ENCODE measurements around the gene LAMP5.

LAMP5 gene

DNA sequence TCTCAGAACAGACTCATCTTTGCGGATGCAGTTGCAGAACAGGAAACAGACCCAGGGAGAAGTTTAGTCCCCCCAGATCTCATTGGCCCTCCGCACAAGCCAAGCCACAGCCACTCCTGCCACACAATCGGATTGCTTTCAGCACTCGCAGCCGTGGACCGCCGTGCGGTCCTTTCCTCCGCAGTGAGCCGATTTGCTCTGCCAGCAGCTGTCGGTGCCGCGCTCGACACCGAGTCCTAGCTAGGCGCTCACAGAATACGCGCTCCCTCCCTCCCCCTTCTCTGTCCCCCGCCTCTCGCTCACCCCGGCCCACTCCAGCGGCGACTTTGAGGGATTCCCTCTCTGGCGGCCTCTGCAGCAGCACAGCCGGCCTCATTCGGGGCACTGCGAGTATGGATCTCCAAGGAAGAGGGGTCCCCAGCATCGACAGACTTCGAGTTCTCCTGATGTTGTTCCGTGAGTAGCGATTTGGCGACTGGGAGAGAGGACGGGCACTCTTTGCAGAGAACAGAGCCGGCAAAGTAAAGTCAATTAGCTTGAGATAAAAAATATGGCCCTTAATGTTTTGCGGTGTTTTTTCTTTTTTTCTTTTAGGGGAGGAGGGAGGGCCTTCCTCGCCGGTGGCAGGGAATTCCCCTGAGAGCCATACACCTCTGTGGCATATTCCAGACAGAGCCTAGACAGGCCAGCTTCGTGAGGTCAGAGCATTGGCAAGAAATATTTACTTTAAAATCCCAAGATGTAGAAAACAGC, at the start of gene LAMP5:
LAMP5 (plus strand) TSS at position 130 of the 753 bp plus-strand sequence; CDS start at position 393, 263 bp downstream.
- DNase-seq: peak; percentile 67

DNA sequence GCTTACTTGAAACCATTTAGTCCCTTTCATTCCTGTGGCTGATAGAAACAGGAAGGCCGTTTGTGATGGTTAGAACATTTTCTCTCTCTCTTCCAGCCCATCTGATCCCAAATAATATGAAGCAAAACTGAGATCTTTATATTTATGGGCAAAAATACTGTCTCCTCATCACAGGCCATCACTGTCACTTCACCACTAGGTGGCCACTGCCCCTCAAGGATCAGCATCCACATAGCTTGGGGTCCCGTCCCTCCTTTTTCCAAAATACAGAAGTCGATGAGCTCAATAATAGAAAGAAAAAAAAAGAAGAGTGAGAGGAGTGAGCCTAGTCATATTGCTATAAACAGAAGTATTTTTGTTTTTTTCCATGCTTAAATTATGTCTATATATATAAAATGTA, 46.4 kb upstream of the LAMP5 start:
- DNase-seq: peak; percentile 24

DNA sequence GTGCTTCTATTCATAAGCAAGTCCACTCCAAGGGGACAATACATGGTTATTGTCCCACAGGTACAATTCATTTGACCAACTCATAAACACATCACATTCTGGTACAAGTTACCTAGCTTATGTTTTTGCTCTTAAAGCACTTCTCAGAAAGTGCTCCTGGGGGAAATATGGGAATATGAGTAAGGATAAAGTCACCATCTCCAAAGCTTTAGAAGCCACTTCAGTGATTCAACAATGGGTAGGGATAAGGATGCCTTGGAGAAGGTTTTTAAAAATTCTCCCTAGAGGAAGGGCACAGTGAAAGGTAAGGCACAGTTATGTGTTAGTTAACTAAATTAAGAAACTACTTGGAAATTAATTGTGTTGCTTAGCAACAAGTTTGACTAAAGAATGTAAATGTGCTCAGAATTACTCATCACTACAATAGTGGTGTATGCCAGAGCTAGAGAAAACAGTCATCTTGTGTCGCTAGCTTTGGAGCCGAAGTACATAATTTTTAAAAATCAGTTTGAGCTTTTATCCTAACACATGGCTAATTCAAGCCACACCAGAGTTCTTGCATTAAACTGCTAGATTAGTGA, 39.5 kb upstream of the LAMP5 start:
- DNase-seq: no peak

GRCh38 chr20:9475456-9475855, 38.9 kb upstream of the LAMP5 start:
- DNase-seq: no peak

DNA sequence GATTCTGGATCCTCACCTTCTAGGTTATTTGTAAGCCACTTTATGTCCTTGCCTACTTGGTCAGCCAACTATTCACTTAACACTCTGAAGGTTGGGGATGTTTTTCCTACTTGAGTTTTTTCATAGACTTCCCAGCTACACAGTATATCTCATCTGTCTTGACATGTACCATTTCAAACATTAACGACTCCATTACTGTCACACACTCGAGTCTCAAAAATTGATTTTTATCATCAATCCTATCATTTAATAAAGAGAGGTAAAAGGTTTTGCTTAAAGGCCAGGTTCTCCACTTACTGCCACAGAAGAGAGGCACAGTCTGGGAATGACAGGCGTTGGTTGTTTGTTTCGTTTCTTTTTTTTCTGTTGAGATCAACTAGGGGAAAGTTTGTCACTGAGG, 38.2 kb upstream of the LAMP5 start:
- DNase-seq: no peak

- DNase-seq: no peak
Observed at GRCh38 chr20:9476637-9477036, 37.8 kb upstream of the LAMP5 start.

GRCh38 chr20:9478771-9479170, 35.6 kb upstream of the LAMP5 start:
- DNase-seq: no peak

DNA sequence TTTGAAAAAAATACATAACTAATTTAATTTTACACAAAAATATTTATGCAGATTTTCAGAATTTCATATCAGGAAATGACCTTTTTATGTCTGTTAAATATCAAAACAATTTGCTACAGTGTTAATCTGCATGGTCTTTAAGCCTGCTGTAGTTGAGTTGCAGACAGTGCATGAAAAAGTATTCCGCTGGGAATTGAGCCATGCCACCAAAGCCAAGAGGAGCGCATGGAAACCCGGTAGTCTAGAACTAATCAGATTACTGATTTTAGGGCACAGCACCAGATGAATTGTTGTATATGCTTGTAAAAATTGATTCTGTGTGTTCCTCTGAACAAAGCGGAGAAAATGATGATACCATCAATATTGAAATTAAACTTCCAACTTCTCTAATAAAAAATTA, 34.3 kb upstream of the LAMP5 start:
- no peak for DNase-seq

- DNase-seq: no peak
Observed at GRCh38 chr20:9482180-9482579, 32.2 kb upstream of the LAMP5 start.

- DNase-seq: no peak
Observed at GRCh38 chr20:9483131-9483530, 31.3 kb upstream of the LAMP5 start.

GRCh38 chr20:9485614-9486340, 28.6 kb upstream of the LAMP5 start:
- DNase-seq: peak; percentile 14

DNA sequence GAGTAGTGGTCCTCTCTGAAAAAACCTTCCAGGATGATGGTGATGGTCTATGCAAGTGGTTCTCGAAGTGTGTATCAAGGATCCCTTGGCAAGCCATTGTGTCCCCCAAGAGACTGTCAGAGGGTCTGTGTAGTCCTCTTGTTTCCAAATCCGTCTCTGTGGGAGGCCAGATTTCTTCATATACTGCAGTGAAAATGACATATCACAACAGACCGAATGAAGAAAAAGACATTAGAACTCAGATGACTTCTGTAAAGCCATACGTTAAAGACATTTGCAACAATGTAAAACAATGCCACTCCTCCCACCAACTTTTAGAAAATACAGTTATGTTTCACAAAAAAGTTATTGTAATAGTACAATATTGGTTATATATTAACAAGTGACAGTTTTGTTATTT, 27.2 kb upstream of the LAMP5 start:
- no peak for DNase-seq

GRCh38 chr20:9488063-9488462, 26.3 kb upstream of the LAMP5 start:
- no peak for DNase-seq

DNA sequence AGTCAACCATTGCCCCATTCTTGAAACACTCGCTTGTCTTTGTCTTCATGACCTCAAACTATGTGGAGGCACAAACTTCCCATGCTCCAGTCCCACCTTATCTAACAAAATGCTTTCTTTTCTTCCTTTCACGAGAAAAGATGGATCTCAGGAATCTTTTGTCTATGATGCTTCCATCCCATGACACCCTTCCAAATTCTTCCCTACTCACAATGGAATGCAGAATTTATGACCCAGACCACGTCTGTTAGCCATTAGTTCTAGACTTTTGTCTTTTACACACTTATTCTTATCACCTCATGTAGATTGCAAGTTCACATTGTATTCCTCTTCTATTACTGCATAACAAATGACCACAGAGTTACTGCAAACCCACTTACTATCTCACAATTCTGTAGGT, 24.2 kb upstream of the LAMP5 start:
- no peak for DNase-seq

DNA sequence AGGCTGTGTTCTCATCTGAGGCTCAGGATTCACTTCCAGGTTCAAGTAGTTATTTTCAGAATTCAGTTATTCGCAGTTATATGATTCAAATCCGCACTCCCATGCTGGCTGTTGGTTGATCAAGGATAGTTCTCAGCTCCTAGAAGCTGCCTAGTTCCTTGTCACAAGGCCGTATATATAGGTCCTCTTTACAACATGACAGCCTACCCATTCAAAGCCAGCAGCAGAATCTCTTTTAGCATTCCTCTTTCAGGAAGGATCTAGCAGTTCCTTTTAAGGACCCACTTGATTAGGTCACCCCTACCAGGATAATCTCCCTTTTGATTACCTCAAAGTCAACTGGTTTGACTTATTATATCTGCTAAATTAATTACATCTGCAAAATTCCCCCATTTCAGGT, 23.8 kb upstream of the LAMP5 start:
- no peak for DNase-seq

GRCh38 chr20:9491324-9491723, 23.1 kb upstream of the LAMP5 start:
- DNase-seq: peak; percentile 12

GRCh38 chr20:9492067-9492466, 22.3 kb upstream of the LAMP5 start:
- DNase-seq: no peak

DNA sequence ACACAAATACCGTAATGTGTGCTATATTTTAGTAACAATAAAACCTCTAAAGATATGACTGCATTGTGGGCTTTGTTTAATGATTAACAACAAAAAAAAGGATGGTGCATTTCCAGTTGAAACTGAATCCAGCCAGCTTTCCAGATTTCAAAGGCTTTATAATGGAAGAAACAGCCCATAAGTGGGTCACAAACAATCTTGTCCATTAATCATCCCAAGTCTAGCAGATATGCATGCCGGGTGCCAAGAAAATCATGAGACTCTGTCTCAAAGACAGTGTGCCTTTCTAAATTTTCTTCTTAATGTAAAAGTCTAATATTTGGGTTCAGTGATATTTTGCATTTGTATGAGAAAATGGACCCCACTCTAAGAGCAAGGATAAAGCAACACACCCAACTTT, 20.6 kb upstream of the LAMP5 start:
- peak; percentile 62 for DNase-seq

GRCh38 chr20:9495701-9496100, 18.7 kb upstream of the LAMP5 start:
- no peak for DNase-seq

DNA sequence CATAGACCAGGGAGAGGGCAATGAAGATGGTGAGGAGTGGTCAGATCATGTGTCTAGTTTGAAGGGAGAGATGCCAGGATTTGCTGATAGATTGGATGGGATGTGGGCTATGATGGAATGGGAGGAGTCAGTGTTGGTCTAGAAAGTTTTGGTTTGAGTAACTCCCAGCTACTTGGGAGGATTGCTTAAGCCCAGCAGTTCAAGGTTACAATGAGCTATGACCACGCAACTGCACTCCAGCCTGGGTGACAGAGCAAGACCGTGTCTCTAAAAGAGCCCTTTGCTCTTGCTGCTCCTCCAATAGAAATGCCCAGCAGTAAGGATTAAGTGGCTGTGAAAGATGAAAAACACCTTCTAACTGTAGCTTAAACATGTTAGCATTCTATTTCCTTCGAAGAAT, 18.2 kb upstream of the LAMP5 start:
- DNase-seq: no peak

GRCh38 chr20:9498322-9498721, 16.1 kb upstream of the LAMP5 start:
- no peak for DNase-seq

DNA sequence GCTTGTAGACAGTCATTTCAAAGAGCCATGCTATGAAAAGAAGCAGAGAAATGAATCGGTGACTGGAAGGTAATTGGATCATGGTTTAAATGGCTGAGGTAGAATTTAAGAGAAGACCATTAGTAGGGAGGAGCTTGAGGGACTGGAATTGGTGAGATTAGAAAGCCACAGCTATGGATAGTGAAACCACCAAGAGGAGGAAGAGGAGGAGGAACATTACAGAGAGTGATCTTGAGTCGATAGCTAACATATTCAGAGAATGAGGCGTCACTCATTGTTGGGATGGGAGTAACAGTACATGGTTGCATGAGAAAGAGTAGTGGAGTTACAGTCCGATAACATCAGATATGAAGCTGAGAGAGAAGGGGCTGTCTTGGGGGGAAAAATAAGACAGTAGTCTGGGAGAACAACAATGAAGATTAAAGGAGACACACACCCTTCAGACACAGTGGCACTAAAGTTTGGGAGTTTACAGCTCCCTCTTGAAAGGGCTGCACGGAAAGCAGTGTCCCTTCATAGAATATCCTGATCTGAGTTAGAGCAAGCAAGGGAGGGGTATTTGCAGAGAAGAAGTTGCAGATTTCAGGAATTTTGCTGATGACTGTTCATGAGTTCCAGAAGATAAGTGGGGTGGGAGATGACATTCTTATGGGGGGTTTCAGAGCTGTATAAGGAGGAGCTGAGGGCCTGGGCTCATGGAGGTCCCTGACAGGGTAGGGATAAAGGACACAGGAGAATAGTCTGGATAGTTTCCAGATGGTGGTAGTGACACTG, 15.1 kb upstream of the LAMP5 start:
- no peak for DNase-seq

GRCh38 chr20:9500121-9500520, 14.3 kb upstream of the LAMP5 start:
- DNase-seq: no peak

Data from DMS53 (cell line).